Measurements from ENCODE around the gene PARP16.

Gene PARP16, protein sequence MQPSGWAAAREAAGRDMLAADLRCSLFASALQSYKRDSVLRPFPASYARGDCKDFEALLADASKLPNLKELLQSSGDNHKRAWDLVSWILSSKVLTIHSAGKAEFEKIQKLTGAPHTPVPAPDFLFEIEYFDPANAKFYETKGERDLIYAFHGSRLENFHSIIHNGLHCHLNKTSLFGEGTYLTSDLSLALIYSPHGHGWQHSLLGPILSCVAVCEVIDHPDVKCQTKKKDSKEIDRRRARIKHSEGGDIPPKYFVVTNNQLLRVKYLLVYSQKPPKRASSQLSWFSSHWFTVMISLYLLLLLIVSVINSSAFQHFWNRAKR

DNA sequence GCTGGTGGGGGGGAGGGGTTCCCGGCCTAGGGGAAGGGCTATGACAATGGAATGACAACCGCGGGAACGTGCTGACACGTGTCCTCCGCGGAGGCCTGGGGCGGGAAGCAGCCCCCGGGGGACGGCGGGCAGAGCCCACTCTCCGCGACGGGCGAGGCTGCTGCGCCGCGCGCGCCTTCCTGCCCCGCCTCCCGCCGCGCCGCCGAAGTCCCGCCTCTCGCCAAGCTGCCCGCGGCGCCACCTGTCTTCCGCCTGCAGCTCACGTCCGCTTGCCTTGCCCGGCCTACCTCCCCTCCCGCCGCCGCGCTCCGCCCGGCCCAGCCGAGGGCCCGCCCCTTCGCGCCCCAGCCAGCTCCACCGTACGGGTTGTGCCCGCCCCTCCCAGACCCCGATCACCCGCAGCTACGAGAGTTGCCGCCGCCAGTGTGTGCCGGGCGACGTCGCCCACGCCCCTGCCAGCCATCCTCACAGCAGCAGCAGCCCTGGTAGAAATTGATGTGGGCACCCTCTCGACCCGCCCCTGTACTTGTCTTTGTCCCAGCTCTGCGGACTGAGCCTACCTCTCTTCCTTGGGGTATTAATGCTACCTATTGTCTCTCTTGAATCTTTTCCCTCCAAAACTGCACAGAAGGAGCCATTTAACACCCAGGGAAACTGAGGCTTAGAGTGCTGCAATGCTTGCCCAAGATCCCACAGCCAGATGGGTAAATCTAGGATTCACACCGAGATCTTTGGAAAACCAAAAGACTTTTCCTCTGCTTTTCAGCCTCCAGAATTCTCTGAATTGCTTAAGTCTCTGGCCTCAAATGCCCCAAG is at the start of gene PARP16:
PARP16 (minus strand) TSS at position 180 of the 816 bp plus-strand sequence. CDS start 457 bp downstream, outside the sequence.
- TF ChIP-seq, protein P1, sequence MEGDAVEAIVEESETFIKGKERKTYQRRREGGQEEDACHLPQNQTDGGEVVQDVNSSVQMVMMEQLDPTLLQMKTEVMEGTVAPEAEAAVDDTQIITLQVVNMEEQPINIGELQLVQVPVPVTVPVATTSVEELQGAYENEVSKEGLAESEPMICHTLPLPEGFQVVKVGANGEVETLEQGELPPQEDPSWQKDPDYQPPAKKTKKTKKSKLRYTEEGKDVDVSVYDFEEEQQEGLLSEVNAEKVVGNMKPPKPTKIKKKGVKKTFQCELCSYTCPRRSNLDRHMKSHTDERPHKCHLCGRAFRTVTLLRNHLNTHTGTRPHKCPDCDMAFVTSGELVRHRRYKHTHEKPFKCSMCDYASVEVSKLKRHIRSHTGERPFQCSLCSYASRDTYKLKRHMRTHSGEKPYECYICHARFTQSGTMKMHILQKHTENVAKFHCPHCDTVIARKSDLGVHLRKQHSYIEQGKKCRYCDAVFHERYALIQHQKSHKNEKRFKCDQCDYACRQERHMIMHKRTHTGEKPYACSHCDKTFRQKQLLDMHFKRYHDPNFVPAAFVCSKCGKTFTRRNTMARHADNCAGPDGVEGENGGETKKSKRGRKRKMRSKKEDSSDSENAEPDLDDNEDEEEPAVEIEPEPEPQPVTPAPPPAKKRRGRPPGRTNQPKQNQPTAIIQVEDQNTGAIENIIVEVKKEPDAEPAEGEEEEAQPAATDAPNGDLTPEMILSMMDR (IDR thresholded peaks at IDR 0.05; ENCODE audit: low read depth, low read length, missing control alignments): no peak
- DNase-seq (ENCODE audit: low read depth): peak; percentile 67
- peak within 1 kb of the TSS; percentile 69 for H3K4me3 ChIP-seq (ENCODE audit: low read depth, low read length)

DNA sequence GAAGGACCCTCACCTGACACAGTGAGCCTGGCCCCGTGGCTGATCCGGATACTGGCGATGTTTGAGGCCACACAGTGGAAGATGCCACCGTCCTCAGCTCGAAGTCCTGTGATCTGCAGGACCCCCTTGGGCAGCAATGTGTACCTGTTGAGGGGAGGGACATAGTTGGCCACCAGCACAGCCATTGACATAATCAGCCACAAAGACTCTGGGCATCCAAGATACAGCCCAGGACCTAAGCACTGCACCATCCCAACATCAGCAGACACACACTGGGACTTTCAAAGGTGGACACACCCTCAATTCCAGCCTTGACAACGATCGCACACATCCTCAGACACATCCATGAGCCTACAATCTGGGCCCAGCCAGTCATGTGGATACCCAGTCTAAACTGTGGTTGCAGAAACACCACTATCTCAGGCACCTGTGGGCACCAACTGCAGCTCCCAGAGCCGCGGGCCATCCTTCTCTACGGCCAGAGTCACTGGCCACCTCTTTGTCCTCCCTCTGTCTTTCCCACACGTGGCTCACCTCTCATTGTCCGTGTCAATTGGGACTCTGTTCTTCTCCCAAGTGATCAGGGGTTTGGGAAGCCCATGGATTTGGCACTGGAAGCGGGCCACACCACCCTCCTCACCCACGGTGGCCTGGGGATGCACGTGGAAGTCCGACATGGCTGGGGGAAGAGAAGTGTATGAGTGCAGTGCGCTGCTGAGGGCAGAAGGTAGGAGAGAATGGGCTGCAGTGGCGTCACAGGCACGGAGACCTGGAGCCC is 48.8 kb upstream of the PARP16 start:
- DNase-seq (ENCODE audit: low read depth): no peak
- TF ChIP-seq, protein P1 (IDR thresholded peaks at IDR 0.05; ENCODE audit: low read depth, low read length, missing control alignments): no peak
- H3K4me3 ChIP-seq (ENCODE audit: low read depth, low read length): no peak overlapping the region

DNA sequence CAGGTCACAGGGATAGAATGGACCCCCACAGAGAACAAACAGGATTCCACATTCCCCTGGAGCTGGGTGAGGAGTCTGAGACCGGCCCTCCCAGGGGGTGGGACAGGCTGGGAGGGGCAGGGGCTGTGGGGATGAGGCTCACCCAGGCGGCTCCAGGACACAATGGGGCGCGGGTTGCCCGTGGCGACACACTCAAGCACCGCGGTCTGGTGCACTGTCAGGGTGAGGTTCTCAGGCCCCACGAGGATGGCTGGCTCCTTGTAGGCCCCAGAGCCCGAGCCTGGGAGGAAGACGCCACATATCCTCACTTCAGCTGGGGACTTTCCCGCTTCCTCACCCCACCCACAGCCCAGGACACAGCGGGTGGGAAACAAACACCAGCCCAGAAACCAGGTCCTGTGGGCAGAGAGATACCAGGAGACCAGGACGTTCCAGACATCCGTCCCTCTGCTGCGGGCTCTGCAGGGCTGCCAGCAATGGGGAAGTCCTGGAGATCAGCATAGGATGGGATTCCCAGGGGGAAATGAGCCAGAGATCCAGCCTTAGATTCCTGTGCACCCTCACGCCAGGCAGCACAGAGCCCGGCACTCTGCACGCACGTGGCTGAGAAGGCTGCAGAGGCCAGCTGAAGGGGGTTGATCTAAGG is 48.0 kb upstream of the PARP16 start:
- TF ChIP-seq, protein P1 (IDR thresholded peaks at IDR 0.05; ENCODE audit: low read depth, low read length, missing control alignments): no peak
- H3K4me3 ChIP-seq (ENCODE audit: low read depth, low read length): no peak overlapping the region
- DNase-seq (ENCODE audit: low read depth): no peak

DNA sequence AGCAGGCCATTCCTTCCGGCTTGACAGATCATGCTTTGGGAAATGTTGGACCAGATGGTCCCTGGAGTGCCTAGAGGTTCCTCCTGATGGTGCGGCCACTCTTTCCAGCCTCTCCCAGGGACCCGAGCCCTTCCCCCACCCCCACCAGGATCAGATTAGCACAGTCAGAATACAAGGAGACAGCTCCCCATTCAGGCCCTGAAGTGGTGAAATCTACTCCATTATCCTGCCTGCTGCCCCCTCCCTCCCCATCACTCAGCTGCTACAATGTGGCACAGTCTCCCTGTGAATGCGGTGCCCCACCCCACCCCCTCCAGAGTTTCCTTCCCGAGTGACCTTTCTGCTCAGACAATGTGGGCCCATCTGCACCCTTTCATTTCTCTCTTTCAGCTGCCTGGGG is 47.2 kb upstream of the PARP16 start:
- H3K4me3 ChIP-seq (ENCODE audit: low read depth, low read length): no peak overlapping the region
- no peak for DNase-seq (ENCODE audit: low read depth)
- TF ChIP-seq, protein P1 (IDR thresholded peaks at IDR 0.05; ENCODE audit: low read depth, low read length, missing control alignments): no peak

DNA sequence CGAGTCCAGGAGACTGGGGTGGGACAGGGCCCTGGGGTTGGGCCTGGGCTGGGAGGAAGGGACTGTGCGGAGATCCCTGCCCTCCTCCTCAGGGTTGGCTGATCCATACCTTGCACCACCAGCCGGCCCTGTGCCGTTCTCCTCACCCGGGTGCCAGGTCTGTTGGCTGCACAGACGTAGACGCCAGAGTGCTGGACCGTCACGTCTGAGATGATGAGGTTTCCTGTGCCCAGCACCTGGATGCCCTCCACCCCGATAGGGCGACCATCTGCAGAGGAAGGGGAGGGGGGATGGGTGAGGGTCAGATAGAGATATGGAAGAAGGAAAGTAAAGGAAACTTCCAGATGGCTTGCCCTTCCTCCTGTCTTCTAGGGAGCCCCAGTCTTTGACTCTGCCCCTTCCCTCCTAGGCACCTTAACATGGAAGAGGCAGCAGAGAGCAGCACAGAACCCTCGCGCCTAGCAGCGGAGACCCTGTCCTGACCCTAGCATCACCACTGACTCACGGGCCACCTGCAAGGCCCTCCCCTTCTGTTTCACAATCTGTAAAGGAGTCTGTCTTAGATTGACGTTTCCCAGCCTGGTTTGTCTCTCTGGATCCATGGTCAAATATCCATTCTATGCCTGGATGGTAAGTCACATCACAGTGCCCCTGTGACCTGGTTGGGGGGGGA is 46.6 kb upstream of the PARP16 start:
- H3K4me3 ChIP-seq (ENCODE audit: low read depth, low read length): no peak overlapping the region
- TF ChIP-seq, protein P1 (IDR thresholded peaks at IDR 0.05; ENCODE audit: low read depth, low read length, missing control alignments): no peak
- no peak for DNase-seq (ENCODE audit: low read depth)
